COLO829 (cell line): Measurements from ENCODE around the gene CLCN7.

ENCODE experiments used
- DNase-seq: peaks from one replicate; pipeline ENCODE4 v3.0.0; 2012; ENCODE audit warnings: low spot score

The CLCN7 gene

GRCh38 chr16:1502092-1503004, 27.5 kb upstream of the CLCN7 start:
- no peak for DNase-seq

- no peak for DNase-seq
Measured at GRCh38 chr16:1501630-1502029, 26.8 kb upstream of the CLCN7 start.

GRCh38 chr16:1500465-1501150, 25.8 kb upstream of the CLCN7 start:
- DNase-seq: no peak

GRCh38 chr16:1499756-1500464, 25.1 kb upstream of the CLCN7 start:
- DNase-seq: no peak

GRCh38 chr16:1498899-1499676, 24.3 kb upstream of the CLCN7 start:
- DNase-seq: no peak

GRCh38 chr16:1497014-1497598, 22.3 kb upstream of the CLCN7 start:
- no peak for DNase-seq

GRCh38 chr16:1496464-1496863, 21.6 kb upstream of the CLCN7 start:
- no peak for DNase-seq

- no peak for DNase-seq
Measured at GRCh38 chr16:1495889-1496262, 21.0 kb upstream of the CLCN7 start.

- DNase-seq: no peak
Measured at GRCh38 chr16:1495211-1495888, 20.5 kb upstream of the CLCN7 start.

GRCh38 chr16:1494711-1495110, 19.9 kb upstream of the CLCN7 start:
- no peak for DNase-seq

- peak; percentile 75 for DNase-seq
Measured at GRCh38 chr16:1494129-1494640, 19.4 kb upstream of the CLCN7 start.

- DNase-seq: no peak
Measured at GRCh38 chr16:1493746-1494094, 18.9 kb upstream of the CLCN7 start.

- peak; percentile 90 for DNase-seq
Measured at GRCh38 chr16:1492923-1493745, 18.3 kb upstream of the CLCN7 start, which contains the start of gene TELO2. Gene TELO2 (plus strand): TSS chr16:1493360. CDS start chr16:1494282, 922 bp downstream.

- DNase-seq: no peak
Measured at GRCh38 chr16:1492082-1492922, 17.5 kb upstream of the CLCN7 start.

GRCh38 chr16:1491327-1491726, 16.5 kb upstream of the CLCN7 start:
- DNase-seq: no peak

- DNase-seq: no peak
Measured at GRCh38 chr16:1489077-1489476, 14.2 kb upstream of the CLCN7 start.

GRCh38 chr16:1488619-1489018, 13.8 kb upstream of the CLCN7 start, which contains the start of gene PTX4:
Gene PTX4 (minus strand): TSS chr16:1488944. CDS start chr16:1488909, 35 bp downstream.
- no peak for DNase-seq

GRCh38 chr16:1488054-1488601, 13.3 kb upstream of the CLCN7 start:
- DNase-seq: no peak
